ENCODE measurements around the gene PLXNC1. TPM values are rescaled to one million over a fixed set of nuclear protein-coding genes. Genes with fewer than 3 reads are reported as not detected.

Gene PLXNC1
- total and polyA plus RNA-seq, 4 donors = 0.71 to 12.0 (median 3.3) TPM

- no peak overlapping the region for H3K27ac ChIP-seq (ENCODE audit: low read depth in 1 of 2, low read length in 2 of 2)
- TF ChIP-seq NR2F2 (IDR thresholded peaks at IDR 0.05) (no peak), HNF4G (IDR thresholded peaks at IDR 0.05) (no peak), FOXA2 (IDR thresholded peaks at IDR 0.05) (no peak), RXRA (IDR thresholded peaks at IDR 0.05) (no peak), ATF3 (IDR thresholded peaks at IDR 0.05) (no peak), RAD21 (IDR thresholded peaks at IDR 0.05) (no peak), YY1 (IDR thresholded peaks at IDR 0.05) (no peak), REST (IDR thresholded peaks at IDR 0.05) (no peak), JUND (IDR thresholded peaks at IDR 0.05) (no peak), HNF4A (conservative IDR thresholded peaks at IDR 0.05) (no peak), ZBTB33 (IDR thresholded peaks at IDR 0.05) (no peak), GABPA (IDR thresholded peaks at IDR 0.05 in 1 of 2, conservative IDR thresholded peaks at IDR 0.05 in 1 of 2) (no peak), SP1 (IDR thresholded peaks at IDR 0.05) (no peak), TAF1 (conservative IDR thresholded peaks at IDR 0.05) (no peak), EGR1 (IDR thresholded peaks at IDR 0.05; ENCODE audit: low read depth in 2 of 2) (no peak), MAX (IDR thresholded peaks at IDR 0.05) (no peak)
- no peak overlapping the region for H3K4me3 ChIP-seq (ENCODE audit: low read depth in 1 of 3, low read length in 3 of 3)
- H3K9ac ChIP-seq (ENCODE audit: low read depth in 1 of 2, low read length in 2 of 2) = no peak overlapping the region
- H3K36me3 ChIP-seq (ENCODE audit: control insufficient read depth in 4 of 4, insufficient read depth in 3 of 4, low read depth in 1 of 4, low read length in 3 of 4) = no peaks in the 10 kb centered on the region
- no peaks in the 10 kb centered on the region for H3K9me3 ChIP-seq (ENCODE audit: control insufficient read depth in 4 of 4, low read length in 3 of 4)
- WGBS = 93% methylated on average over 7 of the region's 7 CpGs
- peaks cover 4 to 22% (median 16%) of the 10 kb centered on the region in 4 donors for H3K4me1 ChIP-seq (ENCODE audit: control insufficient read depth in 4 of 4, insufficient read depth in 4 of 4, low read length in 3 of 4)
- no peaks in the 10 kb centered on the region for H3K27me3 ChIP-seq (ENCODE audit: control insufficient read depth in 4 of 4, insufficient read depth in 4 of 4, low read length in 3 of 4)
- DNase-seq (ENCODE audit: low spot score) = no peak
Measured at GRCh38 chr12:94280063-94280462, 131.7 kb downstream of the PLXNC1 start.

GRCh38 chr12:94282675-94283074 is 134.3 kb downstream of the PLXNC1 start:
- Histone ChIP-seq H3K27ac (ENCODE audit: low read depth in 1 of 2, low read length in 2 of 2) (no peak overlapping the region), H3K9me3 (ENCODE audit: control insufficient read depth in 4 of 4, low read length in 3 of 4) (no peaks in the 10 kb centered on the region), H3K27me3 (ENCODE audit: control insufficient read depth in 4 of 4, insufficient read depth in 4 of 4, low read length in 3 of 4) (no peaks in the 10 kb centered on the region), H3K36me3 (ENCODE audit: control insufficient read depth in 4 of 4, insufficient read depth in 3 of 4, low read depth in 1 of 4, low read length in 3 of 4) (no peaks in the 10 kb centered on the region), H3K9ac (ENCODE audit: low read depth in 1 of 2, low read length in 2 of 2) (no peak overlapping the region), H3K4me1 (ENCODE audit: control insufficient read depth in 4 of 4, insufficient read depth in 4 of 4, low read length in 3 of 4) (peaks cover 3 to 9% (median 8%) of the 10 kb centered on the region in 4 donors), H3K4me3 (ENCODE audit: low read depth in 1 of 3, low read length in 3 of 3) (no peak overlapping the region)
- TF ChIP-seq EGR1 (IDR thresholded peaks at IDR 0.05; ENCODE audit: low read depth in 2 of 2) (peak in 1 of 2 donors; percentile 23), GABPA (IDR thresholded peaks at IDR 0.05 in 1 of 2, conservative IDR thresholded peaks at IDR 0.05 in 1 of 2) (no peak), ATF3 (IDR thresholded peaks at IDR 0.05) (no peak), SP1 (IDR thresholded peaks at IDR 0.05) (peak; percentile 38), TAF1 (conservative IDR thresholded peaks at IDR 0.05) (no peak), YY1 (IDR thresholded peaks at IDR 0.05) (no peak), ZBTB33 (IDR thresholded peaks at IDR 0.05) (no peak), FOXA2 (IDR thresholded peaks at IDR 0.05) (no peak), MAX (IDR thresholded peaks at IDR 0.05) (peak; percentile 50), RXRA (IDR thresholded peaks at IDR 0.05) (no peak), HNF4G (IDR thresholded peaks at IDR 0.05) (no peak), RAD21 (IDR thresholded peaks at IDR 0.05) (peak; percentile 10 to 25), NR2F2 (IDR thresholded peaks at IDR 0.05) (peak; percentile 98)
- DNase-seq (ENCODE audit: low spot score) = peak; percentile 30
- WGBS = 53% methylated on average over 7 of the region's 7 CpGs
